GM12878 (cell line): ENCODE results near the gene MSL1. TPM values are rescaled to one million over a fixed set of nuclear protein-coding genes. Genes with fewer than 3 reads are reported as not detected.

Source experiments
- ATAC-seq: fragments of 200-7000 bp; cut with Tn5 transposase; 3 replicates; pipeline ENCODE4 v1.9.1; 2020; ENCODE audit warnings: mild to moderate bottlenecking, moderate library complexity
- BruUV-seq: library from RNA; stranded (reverse); fragments of 400-500 nt; replicated peaks from 2 replicates; lab custom pipeline; 2021; lab: Mats Ljungman, UMichigan
- CTCF ChIA-PET: fragments of 300-600 bp; sonication (Branson Sonifier 250); formaldehyde crosslinking; extraction: SDS; loops from one replicate; lab custom pipeline; 2021; ENCODE audit warnings: inconsistent platforms; lab: Yijun Ruan, JAX
- POLR2A ChIA-PET: fragments of 350-600 bp; formaldehyde crosslinking; extraction: SDS; loops from one replicate; lab custom pipeline; 2021; ENCODE audit warnings: inconsistent platforms; lab: Charles Lee
- RAD21 ChIA-PET: fragments of 300-600 bp; sonication (Branson Sonifier 250); formaldehyde crosslinking; loops from one replicate; lab custom pipeline; 2023; ENCODE audit warnings: antibody characterized with exemption; ENCODE audit not compliant: unreplicated experiment; lab: Charles Lee
- SMC1A ChIA-PET: fragments of 300-600 bp; sonication (Branson Sonifier 250); formaldehyde crosslinking; loops from one replicate; lab custom pipeline; 2023; ENCODE audit not compliant: unreplicated experiment, uncharacterized antibody; lab: Charles Lee
- DNase-seq: peaks from one replicate; pipeline ENCODE4 v3.0.0-alpha.2; 2011; ENCODE audit warnings: low read depth, low spot score
- FAIRE-seq: peaks from 3 replicates; lab custom pipeline; 2011; peaks lifted over from hg19 to GRCh38; lab: Jason Lieb, UNC
- H2AFZ ChIP-seq: 2 replicates; pipeline ENCODE4 v1.6.0; 2011; ENCODE audit warnings: low read depth, low read length, control low read depth; ENCODE audit not compliant: control insufficient read depth
- H3K27ac ChIP-seq: 2 replicates; pipeline ENCODE4 v1.5.1; 2011; ENCODE audit warnings: control low read depth; ENCODE audit not compliant: control insufficient read depth, insufficient read depth
- H3K27me3 ChIP-seq, 2 experiments: replicated peaks in 1 of 2; 2 replicates each; pipeline versions ENCODE4 v1.6.0 to v1.6.1; 2011; ENCODE audit warnings: low read length in 1 of 2; ENCODE audit not compliant: control insufficient read depth in 2 of 2, insufficient read depth in 2 of 2
- H3K36me3 ChIP-seq, 2 experiments: 2 replicates each; pipeline ENCODE4 v1.5.1; 2011; ENCODE audit warnings: low read length in 1 of 2; ENCODE audit not compliant: control insufficient read depth in 2 of 2, insufficient read depth in 2 of 2
- H3K4me1 ChIP-seq: 2 replicates; pipeline ENCODE4 v1.6.1; 2011; ENCODE audit warnings: mild to moderate bottlenecking, low read length, moderate library complexity, mixed read lengths; ENCODE audit not compliant: control insufficient read depth, insufficient read depth
- H3K4me2 ChIP-seq: 2 replicates; pipeline ENCODE4 v1.6.0; 2011; ENCODE audit warnings: control low read depth; ENCODE audit not compliant: control insufficient read depth, insufficient read depth
- H3K4me3 ChIP-seq: fragments of 200-600 bp; sonication (generic); 2 replicates; pipeline ENCODE4 v1.5.1; 2016
- H3K79me2 ChIP-seq: 2 replicates; pipeline ENCODE4 v1.6.0; 2011; ENCODE audit warnings: low read length; ENCODE audit not compliant: control insufficient read depth, insufficient read depth
- H3K9ac ChIP-seq: 2 replicates; pipeline ENCODE4 v1.8.0; 2011; ENCODE audit warnings: low read length, control low read depth, mixed read lengths; ENCODE audit not compliant: control insufficient read depth, insufficient read depth
- H3K9me3 ChIP-seq: replicated peaks from 3 replicates; pipeline ENCODE4 v1.5.1; 2011; ENCODE audit warnings: mild to moderate bottlenecking, low read length; ENCODE audit not compliant: control insufficient read depth, insufficient read depth
- H4K20me1 ChIP-seq: 2 replicates; pipeline ENCODE4 v1.6.0; 2011; ENCODE audit not compliant: control insufficient read depth, insufficient read depth
- BCL3 ChIP-seq: IDR thresholded peaks from 2 replicates; pipeline ENCODE4 v1.6.1; 2011; ENCODE audit warnings: borderline replicate concordance, low read depth, mild to moderate bottlenecking, moderate library complexity, low read length; ENCODE audit not compliant: insufficient read depth, poor library complexity, severe bottlenecking
- BRCA1 ChIP-seq: IDR thresholded peaks from 2 replicates; pipeline ENCODE4 v1.6.1; 2011; ENCODE audit warnings: low read depth, low read length, improper control_type of control experiment
- CHD1 ChIP-seq: IDR thresholded peaks from 2 replicates; pipeline ENCODE4 v1.6.1; 2012; ENCODE audit warnings: low read depth, low read length, improper control_type of control experiment
- CHD4 ChIP-seq: fragments of 200-600 bp; sonication (generic); IDR thresholded peaks from 2 replicates; pipeline ENCODE4 v1.6.1; 2016; ENCODE audit warnings: mild to moderate bottlenecking
- CREM ChIP-seq: IDR thresholded peaks from 2 replicates; pipeline ENCODE4 v1.6.1; 2014; ENCODE audit warnings: antibody characterized with exemption, low read depth
- DPF2 ChIP-seq: fragments of 450-650 bp; IDR thresholded peaks from 2 replicates; pipeline ENCODE4 v1.6.1; 2017; ENCODE audit warnings: mild to moderate bottlenecking
- HSF1 ChIP-seq: fragments of 150-350 bp; IDR thresholded peaks from 2 replicates; pipeline ENCODE4 v1.6.1; 2014; ENCODE audit warnings: mild to moderate bottlenecking, low read depth, low read length
- IKZF1 ChIP-seq: fragments of 450-650 bp; conservative IDR thresholded peaks from 2 replicates; pipeline ENCODE4 v1.6.1; 2017; ENCODE audit warnings: antibody characterized with exemption, mild to moderate bottlenecking
- JUNB ChIP-seq: IDR thresholded peaks from 2 replicates; pipeline ENCODE4 v1.6.1; 2016; ENCODE audit warnings: antibody characterized with exemption, mild to moderate bottlenecking
- KDM1A ChIP-seq: fragments of 200-600 bp; sonication (generic); IDR thresholded peaks from 2 replicates; pipeline ENCODE4 v1.6.1; 2016; ENCODE audit warnings: borderline replicate concordance
- NKRF ChIP-seq: fragments of 450-650 bp; conservative IDR thresholded peaks from 2 replicates; pipeline ENCODE4 v1.6.1; 2017; ENCODE audit warnings: mild to moderate bottlenecking, moderate library complexity
- NR2C2 ChIP-seq: IDR thresholded peaks from 2 replicates; pipeline ENCODE4 v1.6.1; 2011; ENCODE audit warnings: borderline replicate concordance, low read depth; ENCODE audit not compliant: control insufficient read depth, insufficient read length
- POLR2AphosphoS5 ChIP-seq: IDR thresholded peaks from 2 replicates; pipeline ENCODE4 v1.6.1; 2011; ENCODE audit warnings: mild to moderate bottlenecking, low read length, inconsistent platforms
- SP1 ChIP-seq: IDR thresholded peaks from one replicate; pipeline ENCODE4 v1.6.1; 2011; ENCODE audit warnings: low read depth, low read length
- SRF ChIP-seq, 2 experiments: IDR thresholded peaks; 2 replicates each; pipeline ENCODE4 v1.6.1; 2011; ENCODE audit warnings: low read depth in 2 of 2, low read length in 2 of 2, mild to moderate bottlenecking in 1 of 2, moderate library complexity in 1 of 2
- TBL1XR1 ChIP-seq: IDR thresholded peaks from 2 replicates; pipeline ENCODE4 v1.6.1; 2012; ENCODE audit warnings: low read depth, low read length, improper control_type of control experiment
- USF2 ChIP-seq: IDR thresholded peaks from 2 replicates; pipeline ENCODE4 v1.6.1; 2011; ENCODE audit warnings: low read depth, low read length, improper control_type of control experiment, borderline replicate concordance
- WGBS: methylation state at CpG from one replicate; pipeline ENCODE4 v1.1.6; 2016; ENCODE audit warnings: low lambda C conversion rate; ENCODE audit not compliant: insufficient replicate concordance, insufficient coverage; ENCODE audit errors: missing lambda C conversion rate; 5-methylcytosine and 5-hydroxymethylcytosine counted together
- in situ Hi-C: fragments of 300-500 bp; cut with MboI; formaldehyde crosslinking; loops from 9 replicates; pipeline ENCODE4 v1.14.3; 2018; ENCODE audit warnings: mixed read lengths
- intact Hi-C: fragments of 100-400 bp; cut with micrococcal nuclease; formaldehyde crosslinking; loops from one replicate; pipeline ENCODE4 v1.14.2; 2022; ENCODE audit not compliant: unreplicated experiment
- polyA plus RNA-seq, 11 experiments: library from polyadenylated mRNA; depleted of rRNA in 4 of 11; unstranded in 6 of 11; stranded (reverse) in 5 of 11; fragments of >200 nt; fragmentation: Nextera tagmentation in 4 of 11; fragmentation: Illumina TruSeq in 1 of 11; extraction: Ambion mirVana in 4 of 11; extraction: Trizol in 1 of 11; gene quantifications; 1 replicate in 1 of 11; 2 replicates in 10 of 11; pipeline versions ENCODE4 v1.2.1 to v1.2.3, GENCODE V29; 2011 to 2016; ENCODE audit warnings: inconsistent platforms in 2 of 11, missing spikeins in 2 of 11, low read depth in 1 of 11
- total RNA-seq, 4 experiments: library from RNA; depleted of rRNA in 3 of 4; stranded (reverse); fragments of >200 nt in 3 of 4; fragmentation: Illumina TruSeq in 1 of 4; extraction: Trizol in 1 of 4; gene quantifications; 2 replicates each; pipeline versions ENCODE4 v1.2.1 to v1.2.3, GENCODE V29; 2013 to 2021

The MSL1 gene
- total and polyA plus RNA-seq, 10 of the 15 experiments (the other 5 are each of a cell fraction or from before 2014, with no cell fraction given): 6.1 to 95.2 (median 51.8) TPM

- TF ChIP-seq KDM1A (no peak), NR2C2 (no peak), DPF2 (no peak), SP1 (no peak), CHD1 (no peak), TBL1XR1 (no peak), SRF (IDR thresholded peaks at IDR 0.05; ENCODE audit: low read depth in 2 of 2, low read length in 2 of 2) (no peak), BRCA1 (no peak), IKZF1 (no peak), NKRF (no peak)
Measured at GRCh38 chr17:40180694-40181093, 58.9 kb downstream of the MSL1 start (continued).

GRCh38 chr17:40181205-40181604 lies 59.4 kb downstream of the MSL1 start:
- FAIRE-seq: no peak
- Histone ChIP-seq H3K27ac (no peak overlapping the region), H3K27me3 (no peaks in the 10 kb centered on the region), H2AFZ (no peak overlapping the region), H3K4me1 (peaks cover 4% of the 10 kb centered on the region), H3K9me3 (no peaks in the 10 kb centered on the region), H3K4me2 (no peak overlapping the region), H3K79me2 (no peaks in the 10 kb centered on the region), H4K20me1 (no peaks in the 10 kb centered on the region), H3K9ac (no peak overlapping the region), H3K36me3 (peaks cover 0 to 4% of the 10 kb centered on the region in 2 experiments; a peak in 1 of 4 replicates), H3K4me3 (no peak overlapping the region)
- no peak for ATAC-seq
- intact Hi-C loops (no loop called here), in situ Hi-C loops (no loop called here)
- RAD21 ChIA-PET: no interaction called here
- CTCF ChIA-PET: no interaction called here
- SMC1A ChIA-PET: interaction anchor here (2.2 kb wide), 1 partner anchor 68 kb away, joined by 7 read pairs; no protein-coding TSS in a partner anchor
- no TSS peak for BruUV-seq
- WGBS: 77% methylated on average over 8 of the region's 8 CpGs
- DNase-seq: no peak
- POLR2A ChIA-PET: no interaction called here
- TF ChIP-seq POLR2AphosphoS5 (no peak), CREM (no peak), JUNB (no peak), HSF1 (no peak), USF2 (no peak), BCL3 (no peak), CHD4 (no peak)
